ENCODE results near the gene ST6GALNAC3.

ST6GALNAC3 gene

GRCh38 chr1:76147917-76148316, 73.4 kb downstream of the ST6GALNAC3 start:
- no peak for DNase-seq

GRCh38 chr1:76148460-76148859, 73.9 kb downstream of the ST6GALNAC3 start:
- DNase-seq = no peak

- no peak for DNase-seq
Measured at GRCh38 chr1:76153841-76154205, 79.3 kb downstream of the ST6GALNAC3 start.

- peak; percentile 67 for DNase-seq
Measured at GRCh38 chr1:76154206-76154956, 79.8 kb downstream of the ST6GALNAC3 start.

- DNase-seq = no peak
Measured at GRCh38 chr1:76156987-76157386, 82.4 kb downstream of the ST6GALNAC3 start.

GRCh38 chr1:76158126-76158525, 83.6 kb downstream of the ST6GALNAC3 start:
- no peak for DNase-seq

GRCh38 chr1:76160225-76160624, 85.7 kb downstream of the ST6GALNAC3 start:
- DNase-seq = no peak

- DNase-seq = no peak
Measured at GRCh38 chr1:76161451-76161850, 86.9 kb downstream of the ST6GALNAC3 start.

GRCh38 chr1:76162254-76162653, 87.7 kb downstream of the ST6GALNAC3 start:
- DNase-seq = no peak

- DNase-seq = no peak
Measured at GRCh38 chr1:76164165-76164564, 89.6 kb downstream of the ST6GALNAC3 start.

GRCh38 chr1:76170084-76170483, 95.5 kb downstream of the ST6GALNAC3 start:
- DNase-seq = no peak

GRCh38 chr1:76170513-76170912, 96.0 kb downstream of the ST6GALNAC3 start:
- no peak for DNase-seq

GRCh38 chr1:76176000-76176399, 101.5 kb downstream of the ST6GALNAC3 start:
- DNase-seq = no peak

- DNase-seq = no peak
Measured at GRCh38 chr1:76177615-76178014, 103.1 kb downstream of the ST6GALNAC3 start.

GRCh38 chr1:76179219-76179698, 104.7 kb downstream of the ST6GALNAC3 start:
- DNase-seq = peak; percentile 28

GRCh38 chr1:76185207-76185606, 110.7 kb downstream of the ST6GALNAC3 start:
- DNase-seq = peak; percentile 13

GRCh38 chr1:76186554-76187170, 112.1 kb downstream of the ST6GALNAC3 start:
- DNase-seq = no peak

GRCh38 chr1:76187436-76187835, 112.9 kb downstream of the ST6GALNAC3 start:
- DNase-seq = no peak

GRCh38 chr1:76189310-76189709, 114.8 kb downstream of the ST6GALNAC3 start:
- DNase-seq = no peak

- no peak for DNase-seq
Measured at GRCh38 chr1:76190749-76191424, 116.3 kb downstream of the ST6GALNAC3 start.

GRCh38 chr1:76191561-76191960, 117.0 kb downstream of the ST6GALNAC3 start:
- DNase-seq = no peak

- DNase-seq = no peak
Measured at GRCh38 chr1:76198452-76198851, 123.9 kb downstream of the ST6GALNAC3 start.

- no peak for DNase-seq
Measured at GRCh38 chr1:76202670-76203069, 128.1 kb downstream of the ST6GALNAC3 start.

GRCh38 chr1:76203127-76203526, 128.6 kb downstream of the ST6GALNAC3 start:
- no peak for DNase-seq

All from fibroblast of skin of right quadriceps (primary cell).